ENCODE results near the gene BCLAF3.

DNA sequence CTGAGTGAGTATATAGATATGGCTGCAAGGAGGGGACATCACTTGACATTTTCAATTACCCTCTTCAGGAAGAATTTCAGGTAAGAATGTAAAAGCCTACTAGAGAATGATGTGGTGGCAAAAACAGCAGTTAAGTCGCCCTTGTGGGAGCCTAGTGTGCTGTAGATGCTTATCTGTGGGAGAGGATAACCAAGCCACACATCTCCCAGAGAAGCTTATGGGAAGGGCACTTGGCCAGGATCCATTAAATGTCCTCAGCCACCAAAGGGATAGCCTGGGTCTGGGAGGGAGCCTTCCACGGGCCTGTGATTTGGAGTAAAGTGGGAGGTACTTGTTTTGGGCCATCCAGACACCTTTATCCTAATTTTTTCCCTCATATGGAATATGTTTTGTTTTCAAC is 41.3 kb upstream of the BCLAF3 start:
- TF ChIP-seq CTCF (IDR thresholded peaks at IDR 0.05) (no peak), POLR2A (IDR thresholded peaks at IDR 0.05; ENCODE audit: low read length) (no peak), CEBPB (IDR thresholded peaks at IDR 0.05) (no peak), USF2 (IDR thresholded peaks at IDR 0.05) (no peak), RCOR1 (IDR thresholded peaks at IDR 0.05; ENCODE audit: low read depth, low read length) (no peak), ESRRA (IDR thresholded peaks at IDR 0.05; ENCODE audit: borderline replicate concordance, low read length) (no peak), RAD21 (conservative IDR thresholded peaks at IDR 0.05 in 1 of 2, IDR thresholded peaks at IDR 0.05 in 1 of 2) (no peak), RNF2 (IDR thresholded peaks at IDR 0.05; ENCODE audit: borderline replicate concordance, low read depth) (no peak)
- TF ChIP-seq, protein P1, sequence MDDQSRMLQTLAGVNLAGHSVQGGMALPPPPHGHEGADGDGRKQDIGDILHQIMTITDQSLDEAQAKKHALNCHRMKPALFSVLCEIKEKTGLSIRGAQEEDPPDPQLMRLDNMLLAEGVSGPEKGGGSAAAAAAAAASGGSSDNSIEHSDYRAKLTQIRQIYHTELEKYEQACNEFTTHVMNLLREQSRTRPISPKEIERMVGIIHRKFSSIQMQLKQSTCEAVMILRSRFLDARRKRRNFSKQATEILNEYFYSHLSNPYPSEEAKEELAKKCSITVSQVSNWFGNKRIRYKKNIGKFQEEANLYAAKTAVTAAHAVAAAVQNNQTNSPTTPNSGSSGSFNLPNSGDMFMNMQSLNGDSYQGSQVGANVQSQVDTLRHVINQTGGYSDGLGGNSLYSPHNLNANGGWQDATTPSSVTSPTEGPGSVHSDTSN (IDR thresholded peaks at IDR 0.05): no peak
